Activated T-cell treated with anti-CD3 and anti-CD28 coated beads for 4 hours (primary cell): ENCODE measurements around the gene OMG.
"Not testable (repeated sequence)": the region's sequence is repeated elsewhere in the genome, so short reads cannot be mapped to it uniquely, and the experiment has no call there.

Experiments used
- DNase-seq: peaks from one replicate; pipeline ENCODE4 v3.0.0-alpha.2; 2020

OMG gene, protein sequence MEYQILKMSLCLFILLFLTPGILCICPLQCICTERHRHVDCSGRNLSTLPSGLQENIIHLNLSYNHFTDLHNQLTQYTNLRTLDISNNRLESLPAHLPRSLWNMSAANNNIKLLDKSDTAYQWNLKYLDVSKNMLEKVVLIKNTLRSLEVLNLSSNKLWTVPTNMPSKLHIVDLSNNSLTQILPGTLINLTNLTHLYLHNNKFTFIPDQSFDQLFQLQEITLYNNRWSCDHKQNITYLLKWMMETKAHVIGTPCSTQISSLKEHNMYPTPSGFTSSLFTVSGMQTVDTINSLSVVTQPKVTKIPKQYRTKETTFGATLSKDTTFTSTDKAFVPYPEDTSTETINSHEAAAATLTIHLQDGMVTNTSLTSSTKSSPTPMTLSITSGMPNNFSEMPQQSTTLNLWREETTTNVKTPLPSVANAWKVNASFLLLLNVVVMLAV

DNA sequence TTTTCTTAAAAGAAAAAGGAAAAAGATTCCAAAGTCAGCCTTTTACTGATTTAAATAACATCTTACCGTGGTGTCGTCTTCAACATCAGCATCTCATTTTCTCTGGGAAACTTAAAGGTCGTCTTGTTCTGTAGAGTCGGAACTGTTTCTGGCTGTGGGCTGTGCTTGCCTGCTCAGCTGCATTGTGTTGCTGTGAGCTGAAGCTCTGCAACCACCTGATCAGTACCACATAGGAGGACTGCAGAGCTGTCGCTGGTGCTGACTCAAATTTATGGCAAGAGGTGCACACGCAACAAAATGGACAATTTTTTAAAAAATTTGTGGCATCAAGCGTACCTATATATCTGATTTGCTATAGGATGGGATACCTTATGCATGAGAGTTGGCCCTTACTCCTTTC lies at the start of gene OMG:
Gene OMG (minus strand): TSS at position 150 of the 400 bp plus-strand sequence. CDS start 908 bp downstream, outside the sequence.
- DNase-seq = no peak

DNA sequence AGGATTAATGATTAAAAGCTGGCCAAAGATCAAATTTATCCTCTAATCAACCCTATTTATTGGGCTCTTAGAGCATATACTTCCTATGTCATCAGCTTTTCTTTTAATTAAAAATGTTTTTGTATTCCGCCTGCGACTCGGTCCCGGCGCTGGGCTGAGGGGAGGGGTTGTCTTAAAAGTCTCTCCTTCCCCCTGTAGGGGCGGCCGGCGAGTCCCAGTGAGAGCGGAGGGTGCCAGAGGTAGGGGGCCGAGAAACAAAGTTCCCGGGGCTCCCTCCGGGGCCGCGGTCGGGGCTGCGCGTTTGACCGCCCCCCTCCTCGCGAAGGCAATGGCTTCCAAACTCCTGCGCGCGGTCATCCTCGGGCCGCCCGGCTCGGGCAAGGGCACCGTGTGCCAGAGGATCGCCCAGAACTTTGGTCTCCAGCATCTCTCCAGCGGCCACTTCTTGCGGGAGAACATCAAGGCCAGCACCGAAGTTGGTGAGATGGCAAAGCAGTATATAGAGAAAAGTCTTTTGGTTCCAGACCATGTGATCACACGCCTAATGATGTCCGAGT lies 48.2 kb upstream of the OMG start:
- not testable (repeated sequence) for DNase-seq

DNA sequence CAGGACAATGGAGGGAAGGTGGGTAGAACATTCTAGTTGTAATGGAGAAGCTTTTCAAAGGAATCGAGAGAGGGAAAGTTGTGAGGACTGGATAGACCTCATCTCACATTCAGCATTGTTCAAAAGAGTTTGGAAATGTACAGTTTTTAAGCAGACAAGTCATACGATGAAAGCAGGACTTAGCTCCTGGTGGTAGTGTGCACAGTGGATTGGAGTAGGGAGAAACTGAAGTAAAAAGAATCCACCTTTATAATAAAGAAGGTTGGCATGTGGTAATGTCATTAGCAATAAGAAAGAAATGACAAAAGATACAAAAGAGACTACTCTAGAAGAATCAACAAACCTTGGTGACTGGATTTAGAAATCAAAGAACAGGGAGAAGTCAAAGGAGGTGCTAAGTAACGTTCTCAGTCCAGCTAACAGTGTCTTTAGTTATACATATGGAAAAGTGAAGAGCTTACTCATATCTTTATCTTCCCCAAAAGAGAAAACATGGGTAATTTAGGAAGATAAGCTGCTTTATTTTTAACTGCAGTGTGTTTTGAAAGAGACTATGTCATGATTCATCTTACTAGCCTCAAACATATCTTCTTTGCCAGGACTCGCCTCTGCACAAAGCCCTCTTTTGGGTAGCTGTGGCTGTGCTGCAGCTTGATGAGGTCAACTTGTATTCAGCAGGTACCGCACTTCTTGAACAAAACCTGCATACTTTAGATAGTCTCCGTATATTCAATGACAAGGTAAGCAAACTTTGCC lies 43.0 kb upstream of the OMG start:
- no peak for DNase-seq

DNA sequence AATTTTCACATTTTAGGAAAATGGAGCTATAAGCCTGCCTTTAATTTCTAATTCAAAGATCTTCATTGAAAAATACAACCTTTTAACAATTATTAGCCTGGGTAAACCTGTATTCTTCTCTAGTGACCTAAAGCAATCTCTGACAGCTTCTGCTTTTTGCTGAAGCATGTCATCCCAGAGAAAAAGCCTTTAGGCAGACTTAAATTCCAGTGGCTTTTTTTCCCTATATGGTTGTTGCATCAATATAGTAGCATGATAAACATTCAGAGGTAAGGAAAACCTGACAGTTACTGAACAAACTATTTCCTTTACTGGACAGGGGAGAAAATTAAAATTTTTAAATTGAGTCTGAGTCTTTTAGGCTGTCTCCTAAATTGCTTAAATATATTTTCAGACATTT lies 32.2 kb upstream of the OMG start:
- DNase-seq = no peak

DNA sequence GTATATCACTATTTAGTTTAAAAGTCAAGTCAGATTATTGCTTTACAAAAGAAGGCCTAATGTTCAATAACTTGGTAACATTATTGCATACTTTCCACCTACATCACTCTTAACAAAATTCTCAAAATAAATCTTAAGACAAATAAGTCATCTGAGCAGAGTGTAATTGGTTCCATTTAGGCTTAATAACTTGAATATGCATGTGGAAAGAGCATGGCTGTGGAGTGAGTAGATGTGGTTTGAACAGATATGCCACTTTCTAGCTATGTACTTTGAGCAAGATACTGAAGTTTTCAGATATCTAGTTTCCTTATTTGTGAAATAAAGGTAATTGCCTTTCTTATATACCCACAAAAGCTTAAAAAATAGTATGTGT lies 31.1 kb upstream of the OMG start:
- DNase-seq = no peak

DNA sequence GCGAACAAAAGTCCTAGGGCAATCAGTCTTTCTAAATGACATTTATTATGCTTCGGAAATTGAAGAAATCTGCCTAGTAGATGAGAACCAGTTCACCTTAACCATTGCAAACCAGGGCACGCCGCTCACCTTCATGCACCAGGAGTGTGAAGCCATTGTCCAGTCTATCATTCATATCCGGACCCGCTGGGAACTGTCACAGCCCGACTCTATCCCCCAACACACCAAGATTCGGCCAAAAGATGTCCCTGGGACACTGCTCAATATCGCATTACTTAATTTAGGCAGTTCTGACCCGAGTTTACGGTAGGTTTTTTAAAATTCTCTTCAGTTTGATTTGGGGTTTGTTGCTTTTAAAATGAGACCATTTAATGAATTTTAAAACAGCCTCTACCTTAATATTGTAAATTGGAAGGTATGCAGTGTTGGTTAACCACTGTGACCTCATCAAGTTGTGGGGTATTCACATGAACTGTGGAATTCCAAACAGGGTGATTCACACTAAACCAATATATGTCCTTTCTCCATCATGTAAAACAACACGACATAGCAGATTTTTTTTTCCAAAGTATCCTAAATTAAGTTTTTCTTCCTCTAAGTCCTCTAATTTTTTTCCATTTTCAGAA lies 30.6 kb upstream of the OMG start:
- DNase-seq = no peak

DNA sequence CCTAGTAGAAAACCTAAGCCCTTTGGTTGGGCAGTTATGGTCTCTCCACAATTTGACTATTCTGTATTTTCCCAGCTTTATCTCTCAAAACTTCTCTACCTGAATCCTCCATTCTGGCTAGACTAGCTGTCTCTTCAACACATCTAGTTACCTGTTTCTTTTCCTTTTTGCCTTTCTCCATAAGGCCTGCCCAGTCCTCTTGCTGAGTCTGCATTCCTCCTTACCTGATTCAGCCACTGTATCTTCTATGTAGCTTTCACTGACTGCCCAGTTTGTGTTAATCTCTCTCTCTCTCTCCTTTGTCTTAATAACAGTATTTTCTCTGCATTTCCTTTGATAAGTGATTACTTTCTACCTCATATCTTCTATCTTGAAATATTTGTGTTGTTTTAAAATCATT lies 26.5 kb upstream of the OMG start:
- no peak for DNase-seq

DNA sequence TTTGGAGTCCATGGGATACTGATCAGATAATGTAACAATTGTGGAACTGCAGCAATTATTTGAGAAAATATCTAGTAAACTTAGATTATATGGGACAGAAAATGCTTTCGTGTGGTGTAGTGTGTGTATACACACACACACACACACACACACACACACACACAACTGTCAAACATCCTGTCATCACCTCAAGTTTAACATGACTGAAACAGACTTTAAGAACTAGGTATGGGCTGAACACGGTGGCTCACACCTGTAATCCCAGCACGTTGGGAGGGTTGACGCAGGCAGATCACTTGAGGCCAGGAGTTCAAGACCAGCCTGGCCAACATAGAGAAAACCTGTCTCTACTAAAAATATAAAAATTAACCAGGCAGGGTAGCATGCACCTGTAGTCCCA lies 24.9 kb upstream of the OMG start:
- no peak for DNase-seq

DNA sequence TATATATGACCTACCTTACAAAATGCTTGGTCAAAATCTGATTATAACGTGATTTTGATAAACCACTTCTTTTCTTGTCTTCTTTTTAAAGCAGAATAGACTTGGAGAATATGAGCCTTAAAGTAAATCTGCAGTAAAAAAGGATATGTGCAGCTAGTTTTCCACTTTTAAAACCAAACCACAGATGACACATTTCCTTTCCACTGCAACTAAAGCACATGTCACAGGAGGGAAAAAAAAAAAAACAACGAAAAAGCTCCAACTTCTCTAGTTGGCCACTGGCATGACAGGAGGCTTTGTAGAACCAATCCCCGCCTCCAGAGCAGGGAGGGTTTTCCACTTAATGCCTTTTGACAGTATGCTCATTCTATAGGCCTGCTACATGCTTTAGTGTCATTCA lies 24.4 kb upstream of the OMG start, which contains the start of gene EVI2A:
Gene EVI2A (minus strand): TSS at position 142 of the 400 bp plus-strand sequence. CDS start 2,609 bp downstream, outside the sequence.
- DNase-seq = peak; percentile 61

DNA sequence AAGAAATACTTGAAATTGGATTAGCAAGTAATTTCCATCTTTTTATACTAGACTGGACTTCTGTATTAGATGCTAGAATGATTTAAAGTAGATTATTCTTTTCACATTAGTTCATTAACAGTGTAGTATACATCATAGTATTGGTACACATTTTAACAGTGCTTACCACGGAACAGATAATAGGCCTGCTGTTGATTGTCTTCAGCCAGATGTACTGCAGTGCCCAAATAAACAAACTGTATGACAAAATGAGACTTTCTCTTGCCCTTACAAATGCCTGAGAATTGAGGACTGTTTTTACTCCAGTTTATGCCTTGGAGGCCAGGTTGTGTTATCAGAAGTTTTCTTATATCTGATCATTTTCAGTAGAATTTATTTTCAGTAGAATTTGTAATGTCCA lies 23.8 kb upstream of the OMG start:
- DNase-seq = no peak

DNA sequence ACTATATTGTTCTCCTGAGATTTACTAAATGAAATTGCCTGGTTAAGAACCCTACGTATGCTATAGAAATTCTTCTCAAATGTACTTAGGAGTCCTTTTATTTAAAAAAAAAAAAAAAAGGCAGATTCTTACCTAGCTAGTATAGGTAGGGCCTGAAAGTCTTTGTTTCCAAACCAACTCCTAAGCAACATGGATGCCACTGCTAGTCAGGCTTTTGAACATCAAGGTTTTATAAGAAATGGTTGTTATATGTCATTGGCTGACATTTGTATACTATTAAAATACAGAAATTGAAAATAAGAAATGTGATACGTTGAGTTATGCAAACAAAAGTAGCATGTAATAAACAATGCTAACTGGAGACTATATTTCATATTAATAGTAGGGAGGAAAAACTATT lies 23.2 kb upstream of the OMG start:
- DNase-seq = no peak

DNA sequence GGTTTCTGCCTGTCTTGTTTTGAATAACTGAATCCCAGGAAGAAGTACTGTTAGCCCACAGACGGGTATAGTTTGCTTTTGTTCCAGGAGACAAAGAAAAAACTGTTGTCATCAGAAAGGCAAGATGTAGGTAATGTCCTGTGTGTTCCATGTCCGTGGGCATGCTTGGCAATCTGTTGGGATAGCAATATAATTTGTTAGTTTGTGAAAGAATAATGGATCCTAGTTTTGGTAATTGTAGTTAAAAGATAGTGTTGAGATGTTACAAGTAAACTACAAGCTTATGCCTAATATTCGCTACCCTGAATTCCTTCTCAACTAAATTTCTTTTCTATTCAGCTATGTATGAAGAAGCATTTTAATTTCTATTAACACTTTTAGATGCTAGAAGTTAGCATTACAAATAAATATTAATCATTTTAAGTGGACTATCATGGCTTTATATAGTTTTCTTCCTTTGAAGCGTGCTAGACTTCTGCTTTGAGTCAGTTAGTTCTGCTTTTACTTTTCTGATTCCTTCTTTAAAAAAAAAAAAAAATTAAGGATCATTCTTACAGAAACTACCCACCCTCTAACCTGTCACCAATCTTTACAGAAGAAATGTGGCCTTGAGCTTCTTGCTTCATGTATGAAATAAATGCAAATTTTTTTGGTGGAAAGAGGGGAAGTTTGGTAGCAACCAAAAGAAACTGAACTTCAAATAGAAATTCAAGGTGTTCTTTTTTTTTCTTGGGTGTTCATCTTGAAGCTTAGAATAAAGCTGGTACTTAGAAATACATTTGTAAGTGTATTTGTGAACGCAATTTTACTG lies 22.0 kb upstream of the OMG start:
- no peak for DNase-seq

DNA sequence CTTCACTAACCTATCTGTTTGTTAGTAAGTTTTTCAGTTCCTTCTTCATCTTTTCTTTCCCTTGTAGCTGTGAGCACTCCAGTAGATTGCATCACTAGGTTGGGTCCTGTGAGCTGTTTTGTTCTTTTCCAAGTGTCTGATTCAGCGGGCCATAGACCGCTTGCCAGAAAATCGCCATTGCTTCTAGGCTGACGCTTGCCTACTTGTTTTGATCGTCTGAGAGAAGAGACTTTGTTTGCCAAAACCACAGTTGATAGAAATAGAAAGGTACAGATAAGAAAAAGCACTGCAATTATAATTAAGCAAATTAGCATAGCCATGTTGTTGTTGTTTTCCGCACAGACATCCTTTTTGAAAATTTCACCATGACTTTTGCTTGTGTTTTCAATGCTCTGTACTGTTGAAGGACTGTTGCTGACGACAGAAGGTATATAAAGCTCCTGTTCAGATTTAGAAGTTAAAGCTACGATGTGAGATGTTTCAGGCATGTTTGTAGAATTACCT lies 21.3 kb upstream of the OMG start:
- peak; percentile 14 for DNase-seq

DNA sequence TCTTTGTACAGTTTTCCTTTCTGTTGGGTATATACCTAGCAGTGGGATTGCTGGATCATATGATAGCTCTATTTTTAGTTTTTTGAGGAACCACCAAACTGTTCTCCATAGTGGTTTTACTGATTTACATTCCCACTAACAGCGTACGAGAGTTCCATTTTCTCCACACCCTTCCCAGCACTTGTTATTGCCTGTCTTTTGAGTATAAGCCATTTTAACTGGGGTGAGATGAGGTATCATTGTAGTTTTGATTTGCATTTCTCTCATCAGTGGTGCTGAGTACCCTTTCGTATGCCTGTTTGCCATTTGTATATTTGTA lies 17.7 kb upstream of the OMG start:
- DNase-seq = no peak

DNA sequence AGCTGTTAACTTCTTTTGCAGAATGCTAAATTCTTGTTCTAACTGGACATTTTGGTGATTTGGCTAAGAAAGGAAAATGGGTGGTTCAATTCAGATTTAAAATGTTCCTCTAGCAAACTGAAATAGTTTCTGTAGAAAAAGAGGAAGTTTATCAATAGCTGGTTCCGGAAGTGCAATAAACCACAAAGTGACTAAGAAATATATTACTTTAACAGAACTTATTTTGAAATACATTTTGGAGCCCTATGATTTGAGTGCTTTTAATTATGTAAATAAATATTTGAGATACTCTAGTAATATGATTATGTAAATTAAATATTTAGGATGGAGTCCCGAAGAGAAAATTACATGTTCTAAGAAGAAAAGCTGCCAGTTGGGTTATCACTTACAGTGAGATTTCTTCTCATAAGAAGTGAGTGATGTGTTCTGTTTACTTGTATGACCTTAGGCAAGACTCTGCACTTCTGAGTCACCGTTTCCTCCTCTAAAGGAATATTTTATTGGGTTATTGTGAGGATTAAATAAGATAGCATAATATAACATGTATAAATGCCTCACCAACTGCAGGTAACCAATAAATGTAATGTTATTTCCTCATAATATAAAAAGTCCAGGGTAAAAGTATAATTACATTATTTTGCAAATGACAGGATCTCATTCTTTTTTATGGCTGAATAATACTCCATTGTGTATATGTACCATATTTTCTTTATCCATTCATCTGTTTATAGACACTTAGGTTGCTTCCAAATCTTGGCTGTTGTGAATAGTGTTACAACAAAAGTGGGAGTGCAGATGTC lies 17.1 kb upstream of the OMG start, which contains the start of gene EVI2B:
Gene EVI2B (minus strand): TSS at position 73 of the 800 bp plus-strand sequence. CDS start 8,445 bp downstream, outside the sequence.
- DNase-seq = no peak

DNA sequence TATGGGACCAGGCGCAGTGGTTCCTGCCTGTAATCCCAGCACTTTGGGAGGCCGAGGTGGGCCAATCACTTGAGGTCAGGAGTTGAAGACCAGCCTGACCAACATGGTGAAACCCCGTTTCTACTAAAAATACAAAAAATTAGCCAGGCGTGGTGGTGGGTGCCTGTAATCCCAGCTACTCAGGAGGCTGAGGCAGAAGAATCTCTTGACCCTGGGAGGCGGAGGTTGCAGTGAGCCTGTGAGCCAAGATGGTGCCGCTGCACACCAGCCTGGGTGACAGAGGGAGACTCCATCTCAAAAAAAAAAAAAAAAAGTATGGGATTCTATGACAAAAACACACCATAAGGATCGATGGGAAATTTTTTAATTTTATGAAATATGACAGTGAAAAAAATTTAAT lies 15.2 kb upstream of the OMG start:
- DNase-seq = peak; percentile 26

DNA sequence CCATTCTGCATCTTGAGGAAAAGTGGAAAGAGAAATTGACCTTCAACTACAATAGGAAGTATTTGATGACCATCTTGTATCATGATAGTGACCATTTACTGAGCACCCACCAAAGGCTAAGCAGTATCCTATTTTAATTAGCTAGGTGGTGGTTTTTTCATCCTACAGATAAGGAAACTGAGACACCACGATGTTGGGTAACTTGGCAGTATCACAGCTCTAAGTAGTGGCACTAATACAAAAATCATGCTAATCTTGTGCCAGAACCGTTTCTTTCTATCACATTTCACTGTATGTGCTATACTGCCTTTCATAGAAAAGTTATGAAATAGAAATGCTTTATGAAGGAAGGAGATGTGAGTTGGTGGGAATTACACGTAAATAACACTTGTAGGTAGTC lies 14.5 kb upstream of the OMG start:
- DNase-seq = no peak

DNA sequence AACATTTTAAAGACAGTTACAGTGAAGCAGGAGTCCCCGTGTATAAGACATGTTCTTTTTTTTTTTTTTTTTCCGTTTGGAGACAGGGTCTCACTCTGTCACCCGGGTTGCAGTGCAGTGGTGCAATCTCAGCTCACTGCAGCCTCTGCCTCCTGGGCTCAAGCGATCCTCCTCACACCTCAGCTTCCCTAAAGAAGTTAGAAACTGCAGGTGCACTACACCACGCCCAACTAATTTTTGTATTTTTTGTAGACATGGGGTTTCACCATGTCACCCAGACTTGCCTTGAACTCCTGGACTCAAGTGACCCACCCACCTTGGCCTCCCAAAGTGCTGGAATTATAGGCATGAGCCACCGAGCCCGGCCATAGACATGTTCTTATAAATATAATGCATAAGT lies 13.8 kb upstream of the OMG start:
- no peak for DNase-seq

DNA sequence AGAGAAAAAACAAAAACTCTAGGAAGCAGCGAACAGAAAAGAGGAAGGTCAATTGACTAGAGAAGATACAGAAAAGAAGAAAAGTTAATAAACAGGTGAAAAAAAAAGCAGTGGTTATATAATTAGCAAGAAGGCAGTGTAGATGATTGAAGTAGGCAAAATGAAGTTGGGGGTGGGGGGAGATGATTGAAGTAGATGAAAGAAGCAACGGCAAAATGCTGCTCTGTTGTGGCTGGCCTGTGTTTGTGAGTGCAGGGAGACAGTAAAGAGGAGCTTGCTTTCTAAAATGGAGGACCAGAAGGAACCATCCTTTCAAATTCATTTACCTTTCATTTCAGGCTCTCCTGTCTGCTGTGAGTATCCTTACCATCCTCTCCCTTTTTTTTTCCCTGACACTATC lies 13.2 kb upstream of the OMG start:
- peak; percentile 42 for DNase-seq

DNA sequence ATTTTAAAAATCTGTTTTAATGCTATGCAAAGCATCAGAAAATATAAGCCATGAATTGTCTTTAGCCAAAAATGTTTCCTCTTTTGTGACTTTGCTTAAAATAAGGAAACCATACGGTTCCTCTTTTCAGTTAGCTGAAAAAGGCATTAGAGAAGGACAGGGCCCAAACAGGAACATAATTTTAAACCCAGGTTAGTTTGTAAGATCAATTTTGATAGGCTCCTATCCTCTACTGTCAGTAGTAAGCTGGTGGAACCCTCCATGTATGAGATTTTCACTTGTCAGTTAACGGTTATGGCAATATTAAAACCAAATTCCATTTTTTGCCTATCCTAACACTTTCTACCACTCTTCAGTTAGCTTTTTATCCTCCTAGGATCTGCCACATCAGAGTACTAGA lies 12.5 kb upstream of the OMG start:
- DNase-seq = no peak
